Stimulated activated CD8-positive, alpha-beta memory T cell treated with anti-CD3 and anti-CD28 coated beads, Interleukin-12 subunit alpha, Interleukin-12 subunit beta, amount 100 ng/mL, for 24 hours (primary cell): ENCODE data around the gene RIN3.
"Not testable (repeated sequence)": the region's sequence is repeated elsewhere in the genome, so short reads cannot be mapped to it uniquely, and the experiment has no call there.

ENCODE experiments used
- DNase-seq: peaks from one replicate; pipeline ENCODE4 v3.0.0-alpha.2; 2020; ENCODE audit errors: extremely low read depth

The RIN3 gene

DNA sequence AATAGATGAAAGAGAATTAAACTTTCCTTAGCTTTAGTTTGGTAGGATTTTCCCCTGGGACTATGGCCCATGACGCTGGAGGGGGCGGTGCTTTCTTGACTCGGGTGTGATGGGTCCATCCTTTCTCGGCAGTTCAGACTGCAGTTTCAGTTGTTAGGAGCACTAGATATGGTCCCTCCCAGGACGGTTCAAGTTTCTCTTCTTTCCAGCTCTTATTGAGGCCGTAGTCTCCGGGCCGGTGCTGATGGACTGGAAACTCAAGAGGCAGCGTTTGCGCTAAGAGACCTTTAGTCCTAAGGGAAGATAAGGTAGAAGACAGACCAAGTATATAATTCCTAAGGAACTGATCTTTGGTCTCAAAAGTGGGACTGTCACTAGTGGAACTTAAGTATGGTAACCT, 111.2 kb downstream of the RIN3 start:
- no peak for DNase-seq

DNA sequence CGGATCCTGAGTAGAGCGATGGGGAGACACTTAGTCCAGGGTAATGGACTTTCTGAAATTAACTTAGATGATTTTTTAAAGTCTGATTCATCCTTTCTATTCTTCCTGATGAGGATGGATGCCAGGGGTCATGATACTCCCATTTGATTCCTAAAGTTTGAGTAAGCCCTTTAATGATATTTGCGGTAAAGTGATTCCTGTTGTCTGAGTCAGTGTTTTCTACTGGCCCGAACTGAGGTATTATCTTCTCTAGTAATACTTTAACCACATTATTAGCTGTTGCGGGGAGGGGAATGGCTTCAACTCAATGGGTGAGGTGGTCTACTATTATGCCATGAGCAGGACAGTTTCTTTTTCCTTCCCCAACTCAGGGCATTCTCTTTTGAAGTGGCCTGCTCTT, 111.6 kb downstream of the RIN3 start:
- no peak for DNase-seq

DNA sequence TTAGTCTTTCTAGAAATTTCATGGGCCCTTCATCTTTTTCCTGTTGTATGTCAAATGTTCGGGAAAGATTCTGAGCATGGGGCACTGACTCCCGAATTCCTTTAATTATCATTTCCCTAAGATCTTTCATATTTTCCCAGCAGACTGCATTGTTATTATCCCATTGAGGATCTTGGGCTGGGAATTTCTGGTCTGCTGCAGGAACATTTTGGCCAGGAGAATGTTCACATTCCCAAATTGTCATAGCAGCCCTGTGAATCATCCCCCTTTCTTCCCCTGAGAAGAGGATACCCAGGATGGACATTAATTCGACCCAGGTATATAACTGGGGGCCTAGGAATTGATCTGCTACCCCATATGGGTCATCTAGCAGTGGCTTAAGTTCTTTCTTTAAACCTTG, 112.5 kb downstream of the RIN3 start:
- no peak for DNase-seq

DNA sequence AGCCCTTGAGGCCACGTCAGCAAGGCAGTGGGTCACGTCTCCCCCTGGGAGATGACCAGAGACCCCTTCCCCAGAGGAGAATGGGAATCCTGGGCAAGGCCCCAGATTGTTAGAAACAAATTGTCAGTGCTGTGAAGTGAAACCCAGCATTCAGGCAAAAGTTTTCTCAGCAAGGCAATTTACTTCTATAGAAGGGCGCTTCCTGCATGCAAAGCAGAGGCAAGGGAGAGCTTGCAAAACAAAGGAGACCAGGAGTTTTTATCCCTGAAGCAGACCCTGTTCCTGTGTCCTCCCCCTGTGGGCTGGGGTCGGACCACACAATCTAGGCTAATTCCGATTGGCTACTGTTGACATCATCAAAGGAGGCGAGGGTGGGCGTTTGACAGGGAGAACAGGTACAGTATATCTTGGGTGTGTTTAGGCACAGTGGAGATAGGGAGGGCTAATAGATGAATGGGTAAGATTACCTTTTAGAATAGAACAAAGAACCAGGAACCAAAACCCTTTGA, 114.2 kb downstream of the RIN3 start:
- no peak for DNase-seq

DNA sequence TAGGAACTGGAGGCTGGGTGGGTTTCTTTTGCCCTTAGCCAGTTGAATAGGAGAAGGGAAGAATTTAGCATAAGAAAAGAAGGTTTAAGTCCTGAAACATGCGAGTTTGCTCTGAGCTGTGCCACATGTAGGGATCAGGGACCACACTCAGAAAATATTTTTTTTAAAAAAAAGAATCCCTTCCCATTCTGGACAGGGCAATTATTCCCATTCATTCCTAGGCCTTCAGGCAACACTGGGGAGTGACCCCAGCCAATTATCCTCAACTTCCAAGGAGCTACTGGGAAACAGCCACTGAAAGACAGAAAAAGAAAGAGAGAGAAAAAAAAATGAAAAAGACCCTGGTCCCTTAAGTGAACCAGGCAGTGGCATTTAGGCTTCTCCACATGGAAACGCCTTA, 115.1 kb downstream of the RIN3 start:
- no peak for DNase-seq

DNA sequence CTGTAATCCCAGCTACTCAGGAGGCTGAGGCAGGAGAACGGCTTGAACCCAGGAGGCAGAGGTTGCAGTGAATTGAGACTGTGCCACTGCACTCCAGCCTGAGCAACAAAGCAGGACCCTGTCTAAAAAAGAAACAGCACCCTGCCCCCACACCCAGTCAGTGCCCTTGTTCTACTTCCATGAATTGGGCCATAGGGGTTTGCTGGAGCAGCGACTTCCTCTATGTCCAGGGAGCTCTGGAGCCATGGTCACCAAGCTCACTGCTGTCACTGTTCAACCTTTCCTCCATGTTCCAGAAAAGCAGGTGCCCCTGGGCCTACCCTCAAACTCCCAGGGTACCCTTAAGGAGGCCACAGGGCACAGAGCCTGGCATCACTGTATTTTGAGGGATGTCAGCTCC, 116.8 kb downstream of the RIN3 start:
- no peak for DNase-seq

DNA sequence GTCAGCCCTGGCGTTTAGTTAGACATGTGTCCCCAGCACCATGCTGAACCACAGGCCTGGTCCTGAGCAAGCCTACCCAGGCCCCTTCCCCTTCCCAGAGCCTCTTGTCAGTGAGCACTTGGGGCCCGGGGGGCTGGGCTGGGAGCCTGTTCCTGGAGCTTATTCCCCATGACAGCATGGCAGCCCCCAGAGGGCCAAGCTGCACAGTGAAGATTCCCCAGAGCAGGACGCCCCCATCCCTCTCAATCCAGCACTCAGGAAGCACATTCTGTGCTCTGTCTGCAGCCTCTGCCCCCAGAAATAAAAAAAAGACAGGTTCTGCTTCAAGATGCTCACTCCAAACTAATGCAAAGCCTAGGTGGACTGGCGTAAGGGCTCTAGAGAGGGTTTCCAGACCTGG, 117.5 kb downstream of the RIN3 start:
- no peak for DNase-seq

GRCh38 chr14:92632546-92633273, 119.1 kb downstream of the RIN3 start:
- DNase-seq, result no peak

- no peak for DNase-seq
These were observed 119.7 kb downstream of the RIN3 start for GRCh38 chr14:92633274-92633616.

DNA sequence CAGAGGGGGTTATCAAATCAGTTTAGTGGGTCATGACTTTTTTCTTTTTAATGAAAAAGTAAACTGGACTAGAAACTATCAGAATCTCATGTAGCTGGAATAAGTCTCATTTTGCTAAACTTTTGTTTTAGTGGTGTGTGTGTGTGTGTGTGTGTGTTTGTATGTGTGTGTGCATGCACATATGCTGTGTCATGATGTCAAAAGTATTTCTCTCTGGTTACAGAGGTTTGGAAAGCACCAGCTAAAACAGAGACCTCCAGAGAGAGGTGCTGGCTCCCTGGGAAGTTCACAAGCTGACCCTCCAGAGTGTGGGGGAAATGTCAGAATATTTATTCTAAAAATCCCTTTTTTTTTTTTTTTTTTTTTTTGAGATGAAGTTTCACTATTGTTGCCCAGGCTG, 120.1 kb downstream of the RIN3 start:
- DNase-seq, result no peak

DNA sequence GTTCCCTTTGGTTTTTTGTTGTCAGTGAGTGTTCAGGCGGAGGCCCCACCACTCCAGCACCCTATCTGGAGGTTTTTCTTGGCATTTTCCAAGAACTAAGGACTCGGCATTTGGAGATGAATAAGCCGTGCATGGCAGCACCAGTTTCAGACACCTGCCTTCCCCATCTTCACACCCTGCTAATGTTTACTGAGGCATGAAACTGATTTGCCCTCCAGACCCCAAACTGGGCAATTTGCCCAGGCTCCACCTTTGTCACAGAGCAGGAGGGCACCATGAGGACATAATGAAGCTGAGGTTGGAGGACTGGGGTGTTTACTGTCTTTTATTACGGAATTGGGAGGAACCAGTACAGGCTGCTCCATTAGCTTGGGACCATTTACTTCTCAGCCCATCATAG, 121.5 kb downstream of the RIN3 start:
- DNase-seq, result no peak

DNA sequence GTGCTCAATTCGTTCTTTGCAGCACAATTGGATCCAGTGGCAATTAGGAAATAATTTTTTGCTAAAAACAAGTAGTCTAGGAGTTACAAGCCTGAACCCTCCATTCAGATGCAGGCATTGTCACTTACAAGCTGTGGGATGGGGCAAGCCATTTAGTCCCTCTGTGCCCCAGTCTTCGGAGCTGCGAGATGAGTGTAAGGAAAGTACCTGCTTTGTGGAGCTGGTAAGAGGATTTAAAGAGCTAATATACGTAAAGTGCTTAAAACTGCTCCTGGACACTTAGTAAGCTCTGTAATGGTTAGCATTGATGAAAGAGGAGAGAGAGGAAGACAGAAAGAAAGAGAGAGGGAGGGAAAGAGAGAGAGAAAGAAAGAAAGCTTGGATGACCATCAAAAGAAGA, 122.3 kb downstream of the RIN3 start:
- DNase-seq, result no peak

- no peak for DNase-seq
These were observed 123.6 kb downstream of the RIN3 start for GRCh38 chr14:92637228-92637627.

- DNase-seq, result no peak
These were observed 124.3 kb downstream of the RIN3 start for GRCh38 chr14:92637864-92638263.

GRCh38 chr14:92638266-92638665, 124.7 kb downstream of the RIN3 start:
- no peak for DNase-seq

GRCh38 chr14:92638904-92639303, 125.3 kb downstream of the RIN3 start:
- no peak for DNase-seq

DNA sequence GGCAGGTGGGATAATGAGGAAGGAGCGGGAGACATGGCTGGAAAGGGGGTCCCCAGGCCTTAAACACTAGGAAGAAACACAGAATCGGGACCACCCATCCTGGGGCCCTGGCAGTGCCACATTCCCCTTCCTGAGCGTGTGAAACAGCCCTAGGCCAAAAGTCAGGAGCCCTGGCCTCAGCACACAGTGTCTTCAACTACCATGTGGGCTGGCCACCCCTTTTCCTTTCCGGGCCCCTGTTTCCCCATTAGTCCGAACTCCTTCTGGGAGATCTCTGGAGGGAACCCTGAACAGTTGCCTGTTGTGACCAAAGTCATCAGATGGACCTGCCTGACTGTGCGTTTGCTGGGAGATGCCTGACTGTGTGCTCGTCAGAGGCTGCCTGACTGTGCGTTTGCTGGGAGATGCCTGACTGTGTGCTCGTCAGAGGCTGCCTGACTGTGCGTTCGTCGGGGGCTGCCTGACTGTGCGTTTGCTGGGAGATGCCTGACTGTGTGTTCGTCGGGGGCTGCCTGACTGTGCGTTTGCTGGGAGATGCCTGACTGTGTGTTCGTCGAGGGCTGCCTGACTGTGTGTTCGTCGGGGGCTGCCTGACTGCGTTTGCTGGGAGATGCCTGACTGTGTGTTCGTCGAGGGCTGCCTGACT, 126.0 kb downstream of the RIN3 start:
- not testable (repeated sequence) for DNase-seq

GRCh38 chr14:92641306-92641705, 127.7 kb downstream of the RIN3 start:
- DNase-seq, result no peak

- no peak for DNase-seq
These were observed 130.8 kb downstream of the RIN3 start for GRCh38 chr14:92644171-92644969.

- DNase-seq, result no peak
These were observed 131.5 kb downstream of the RIN3 start for GRCh38 chr14:92644970-92645515.

- no peak for DNase-seq
These were observed 132.4 kb downstream of the RIN3 start for GRCh38 chr14:92645841-92646478.
